ENCODE data around the gene JADE1. TPM values are rescaled to one million over a fixed set of nuclear protein-coding genes. Genes with fewer than 3 reads are reported as not detected.

Gene JADE1
- polyA plus RNA-seq, 4 donors, result 6.2 to 27.3 (median 12.7) TPM

- no peak overlapping the region for H3K4me3 ChIP-seq (ENCODE audit: low read depth in 1 of 3, low read length in 3 of 3)
- DNase-seq (peak in 1 of 2 donors; percentile 59), FAIRE-seq (no peak)
- H3K27ac ChIP-seq (ENCODE audit: low read depth in 1 of 3, low read length in 2 of 3), result peak overlapping the region in 1 of 3 donors; percentile 78
- no peaks in the 10 kb centered on the region for H3K9me3 ChIP-seq (ENCODE audit: control insufficient read depth in 2 of 2, insufficient read depth in 1 of 2, low read depth in 1 of 2, low read length in 1 of 2)
- WGBS, 3 donors, result 57 to 79% (median 69%) methylated on average over 3 of the region's 3 CpGs
- no peaks in the 10 kb centered on the region for H3K36me3 ChIP-seq (ENCODE audit: control insufficient read depth in 3 of 3, insufficient read depth in 2 of 3, low read depth in 1 of 3, low read length in 3 of 3)
- H3K27me3 ChIP-seq (ENCODE audit: control insufficient read depth in 3 of 3, insufficient read depth in 3 of 3, low read length in 3 of 3), result no peaks in the 10 kb centered on the region
- H3K4me1 ChIP-seq (ENCODE audit: control insufficient read depth in 3 of 3, insufficient read depth in 2 of 3, low read depth in 1 of 3, low read length in 2 of 3), result peaks cover 0 to 21% (median 0%) of the 10 kb centered on the region in 3 donors
Measured at GRCh38 chr4:128800701-128801284, 8.7 kb upstream of the JADE1 start.

DNA sequence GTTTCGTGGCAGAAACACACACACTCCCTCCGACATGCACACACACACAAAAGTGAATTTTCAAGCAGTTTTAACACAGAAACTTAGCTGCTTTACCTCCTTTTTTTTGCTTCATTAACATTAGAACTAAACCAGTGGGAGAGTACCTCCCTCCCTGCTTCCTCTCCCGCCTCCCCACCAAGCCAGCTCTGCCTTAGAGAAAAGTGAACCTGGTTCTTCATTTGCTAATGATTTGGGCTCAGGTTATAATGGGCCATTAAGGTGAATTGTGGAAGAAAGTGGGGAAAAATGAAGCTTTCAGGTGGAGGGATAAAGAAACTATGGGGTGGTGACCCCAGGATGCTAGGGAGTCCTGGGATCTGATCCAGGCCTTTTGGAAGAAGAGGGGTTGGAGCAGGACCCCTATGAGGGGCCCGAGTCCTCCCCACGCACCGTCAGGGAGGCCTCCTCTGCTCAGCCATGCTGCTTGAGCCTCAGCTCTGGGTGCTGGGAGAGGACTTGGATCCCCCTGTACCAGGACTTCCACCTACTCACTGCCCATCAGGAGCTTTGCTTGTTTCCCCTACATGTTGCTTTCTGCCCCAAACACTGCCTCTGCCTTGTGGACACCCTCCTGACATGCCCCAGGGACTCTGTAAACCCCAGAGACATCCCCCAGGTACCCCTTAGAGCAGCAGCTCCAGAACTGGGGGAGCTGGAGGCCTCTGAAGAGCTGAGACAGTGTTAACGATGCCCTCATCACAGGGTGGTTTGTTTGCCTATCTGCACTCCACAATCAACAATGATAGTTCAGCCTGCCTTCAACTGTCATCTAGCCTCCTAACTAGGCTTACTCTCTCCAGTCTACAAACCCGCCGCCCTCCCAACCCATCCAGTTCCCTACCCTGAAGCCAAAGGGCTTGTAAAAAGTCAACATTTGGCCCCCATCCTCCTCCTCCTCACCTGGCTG is 6.5 kb upstream of the JADE1 start:
- H3K36me3 ChIP-seq (ENCODE audit: control insufficient read depth in 3 of 3, insufficient read depth in 2 of 3, low read depth in 1 of 3, low read length in 3 of 3), result no peaks in the 10 kb centered on the region
- 83 to 87% (median 84%) methylated on average over 8 to 9 of the region's 9 CpGs for WGBS, 3 donors
- no peaks in the 10 kb centered on the region for H3K9me3 ChIP-seq (ENCODE audit: control insufficient read depth in 2 of 2, insufficient read depth in 1 of 2, low read depth in 1 of 2, low read length in 1 of 2)
- FAIRE-seq (no peak), DNase-seq (no peak)
- H3K27ac ChIP-seq (ENCODE audit: low read depth in 1 of 3, low read length in 2 of 3), result peak overlapping the region in 2 of 3 donors; percentile 57 to 73
- H3K4me3 ChIP-seq (ENCODE audit: low read depth in 1 of 3, low read length in 3 of 3), result no peak overlapping the region
- peaks cover 0 to 21% (median 0%) of the 10 kb centered on the region in 3 donors for H3K4me1 ChIP-seq (ENCODE audit: control insufficient read depth in 3 of 3, insufficient read depth in 2 of 3, low read depth in 1 of 3, low read length in 2 of 3)
- H3K27me3 ChIP-seq (ENCODE audit: control insufficient read depth in 3 of 3, insufficient read depth in 3 of 3, low read length in 3 of 3), result no peaks in the 10 kb centered on the region

GRCh38 chr4:128803783-128804182 is 5.7 kb upstream of the JADE1 start:
- no peak for FAIRE-seq
- Histone ChIP-seq H3K4me3 (ENCODE audit: low read depth in 1 of 3, low read length in 3 of 3) (no peak overlapping the region), H3K4me1 (ENCODE audit: control insufficient read depth in 3 of 3, insufficient read depth in 2 of 3, low read depth in 1 of 3, low read length in 2 of 3) (peaks cover 0 to 21% (median 0%) of the 10 kb centered on the region in 3 donors), H3K36me3 (ENCODE audit: control insufficient read depth in 3 of 3, insufficient read depth in 2 of 3, low read depth in 1 of 3, low read length in 3 of 3) (no peaks in the 10 kb centered on the region), H3K27me3 (ENCODE audit: control insufficient read depth in 3 of 3, insufficient read depth in 3 of 3, low read length in 3 of 3) (no peaks in the 10 kb centered on the region), H3K27ac (ENCODE audit: low read depth in 1 of 3, low read length in 2 of 3) (peak overlapping the region in 2 of 3 donors; percentile 57 to 73), H3K9me3 (ENCODE audit: control insufficient read depth in 2 of 2, insufficient read depth in 1 of 2, low read depth in 1 of 2, low read length in 1 of 2) (no peaks in the 10 kb centered on the region)
- DNase-seq, result peak; percentile 76 to 83
- 7 to 46% (median 14%) methylated on average over 2 of the region's 2 CpGs for WGBS, 3 donors

DNA sequence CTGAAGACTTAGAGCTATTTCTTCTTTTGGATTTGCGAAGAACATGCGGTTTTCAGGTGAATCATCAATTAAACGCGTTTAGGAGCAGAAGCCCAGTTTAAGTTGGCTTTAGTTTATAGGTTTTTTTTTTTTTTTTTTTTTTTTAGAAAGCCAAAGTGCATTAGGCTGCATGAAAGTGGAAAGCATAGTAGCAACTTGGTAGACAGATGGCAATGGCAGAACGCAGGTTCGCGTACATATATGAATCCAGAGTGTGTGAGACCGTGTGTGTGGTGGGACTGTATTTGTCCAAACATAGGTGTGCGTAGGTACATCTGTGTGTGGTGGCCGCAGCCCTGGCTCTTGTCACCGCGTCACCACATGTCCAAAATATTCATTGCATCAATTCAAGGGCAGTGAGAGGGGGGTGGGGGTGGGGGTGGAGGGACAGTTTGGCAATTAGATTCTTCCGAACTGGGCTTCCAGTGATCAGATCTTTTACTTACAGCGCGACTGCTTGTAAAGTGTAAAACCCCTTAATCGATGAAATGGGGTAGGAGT is 901 bp downstream of the JADE1 start:
- H3K4me3 ChIP-seq (ENCODE audit: low read depth in 1 of 3, low read length in 3 of 3), result peak overlapping the region; percentile 77 to 96 (median 91)
- H3K36me3 ChIP-seq (ENCODE audit: control insufficient read depth in 3 of 3, insufficient read depth in 2 of 3, low read depth in 1 of 3, low read length in 3 of 3), result no peaks in the 10 kb centered on the region
- no peaks in the 10 kb centered on the region for H3K27me3 ChIP-seq (ENCODE audit: control insufficient read depth in 3 of 3, insufficient read depth in 3 of 3, low read length in 3 of 3)
- H3K9me3 ChIP-seq (ENCODE audit: control insufficient read depth in 2 of 2, insufficient read depth in 1 of 2, low read depth in 1 of 2, low read length in 1 of 2), result no peaks in the 10 kb centered on the region
- FAIRE-seq (no peak), DNase-seq (peak; percentile 48 to 68)
- H3K4me1 ChIP-seq (ENCODE audit: control insufficient read depth in 3 of 3, insufficient read depth in 2 of 3, low read depth in 1 of 3, low read length in 2 of 3), result peaks cover 0 to 5% (median 0%) of the 10 kb centered on the region in 3 donors
- 0% methylated on average over 16 of the region's 16 CpGs for WGBS, 3 donors
- peak overlapping the region; percentile 85 to 95 (median 93) for H3K27ac ChIP-seq (ENCODE audit: low read depth in 1 of 3, low read length in 2 of 3)

- Histone ChIP-seq H3K27ac (ENCODE audit: low read depth in 1 of 3, low read length in 2 of 3) (peak overlapping the region; percentile 80 to 95 (median 88)), H3K36me3 (ENCODE audit: control insufficient read depth in 3 of 3, insufficient read depth in 2 of 3, low read depth in 1 of 3, low read length in 3 of 3) (no peaks in the 10 kb centered on the region), H3K4me1 (ENCODE audit: control insufficient read depth in 3 of 3, insufficient read depth in 2 of 3, low read depth in 1 of 3, low read length in 2 of 3) (peaks cover 0 to 5% (median 0%) of the 10 kb centered on the region in 3 donors), H3K4me3 (ENCODE audit: low read depth in 1 of 3, low read length in 3 of 3) (peak overlapping the region; percentile 77 to 96 (median 91)), H3K27me3 (ENCODE audit: control insufficient read depth in 3 of 3, insufficient read depth in 3 of 3, low read length in 3 of 3) (no peaks in the 10 kb centered on the region), H3K9me3 (ENCODE audit: control insufficient read depth in 2 of 2, insufficient read depth in 1 of 2, low read depth in 1 of 2, low read length in 1 of 2) (no peaks in the 10 kb centered on the region)
- DNase-seq (peak; percentile 82 to 91), FAIRE-seq (no peak)
- 0% methylated on average over 35 to 50 of the region's 50 CpGs for WGBS, 3 donors
Measured at GRCh38 chr4:128810871-128811570, 1.5 kb downstream of the JADE1 start.

DNA sequence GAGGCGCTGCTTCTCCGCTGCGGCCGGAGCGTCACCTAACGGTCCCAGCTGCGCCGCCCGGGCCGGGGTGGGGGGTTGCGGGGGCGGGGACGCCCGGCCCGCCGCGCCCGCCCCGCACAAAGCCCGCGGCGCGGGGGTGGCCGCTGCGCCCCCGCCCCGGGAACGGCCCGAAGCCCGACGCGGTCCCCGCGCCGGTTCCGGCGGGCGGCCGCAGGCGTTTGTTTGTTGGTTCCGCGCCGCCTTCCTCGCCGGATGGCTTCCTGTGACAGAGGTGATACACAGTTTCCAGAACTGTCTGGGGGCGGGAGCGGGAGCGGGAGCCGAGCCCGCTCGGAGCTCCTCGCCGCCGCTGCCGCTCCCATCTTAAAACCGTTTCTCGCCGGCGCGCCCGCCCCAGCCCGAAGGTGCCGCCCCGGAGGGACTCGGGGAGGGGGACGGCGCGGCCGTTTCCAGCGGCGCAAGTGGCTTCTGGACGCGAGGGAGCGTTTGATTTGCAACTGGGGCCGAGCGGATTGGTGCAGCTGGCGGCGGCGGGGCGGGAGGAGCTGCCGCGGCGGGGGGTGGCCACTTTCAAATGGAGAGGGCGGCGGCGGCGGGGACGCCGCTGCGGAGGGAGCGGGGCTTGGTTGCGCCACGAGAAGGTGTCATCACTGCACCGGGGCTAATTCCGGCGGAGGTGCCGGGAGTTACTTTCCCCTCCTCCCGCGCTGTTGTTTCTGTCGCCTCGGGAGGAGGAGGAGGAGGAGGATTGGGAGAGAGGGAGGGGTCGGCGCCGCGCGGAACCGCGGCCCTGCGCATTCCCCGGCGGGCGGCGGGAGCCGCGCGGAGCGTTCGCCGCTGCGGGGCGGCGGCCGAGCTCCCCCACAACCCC is 2.3 kb downstream of the JADE1 start:
- Histone ChIP-seq H3K9me3 (ENCODE audit: control insufficient read depth in 2 of 2, insufficient read depth in 1 of 2, low read depth in 1 of 2, low read length in 1 of 2) (no peaks in the 10 kb centered on the region), H3K4me1 (ENCODE audit: control insufficient read depth in 3 of 3, insufficient read depth in 2 of 3, low read depth in 1 of 3, low read length in 2 of 3) (peaks cover 0 to 5% (median 0%) of the 10 kb centered on the region in 3 donors), H3K4me3 (ENCODE audit: low read depth in 1 of 3, low read length in 3 of 3) (peak overlapping the region; percentile 77 to 96 (median 91)), H3K27ac (ENCODE audit: low read depth in 1 of 3, low read length in 2 of 3) (peak overlapping the region; percentile 80 to 95 (median 88)), H3K27me3 (ENCODE audit: control insufficient read depth in 3 of 3, insufficient read depth in 3 of 3, low read length in 3 of 3) (no peaks in the 10 kb centered on the region), H3K36me3 (ENCODE audit: control insufficient read depth in 3 of 3, insufficient read depth in 2 of 3, low read depth in 1 of 3, low read length in 3 of 3) (no peaks in the 10 kb centered on the region)
- 0 to 1% (median 0%) methylated on average over 58 to 123 of the region's 123 CpGs for WGBS, 3 donors
- FAIRE-seq (no peak), DNase-seq (peak; percentile 87 to 93)

- Histone ChIP-seq H3K4me1 (ENCODE audit: control insufficient read depth in 3 of 3, insufficient read depth in 2 of 3, low read depth in 1 of 3, low read length in 2 of 3) (peaks cover 0 to 5% (median 0%) of the 10 kb centered on the region in 3 donors), H3K36me3 (ENCODE audit: control insufficient read depth in 3 of 3, insufficient read depth in 2 of 3, low read depth in 1 of 3, low read length in 3 of 3) (no peaks in the 10 kb centered on the region), H3K9me3 (ENCODE audit: control insufficient read depth in 2 of 2, insufficient read depth in 1 of 2, low read depth in 1 of 2, low read length in 1 of 2) (no peaks in the 10 kb centered on the region), H3K27me3 (ENCODE audit: control insufficient read depth in 3 of 3, insufficient read depth in 3 of 3, low read length in 3 of 3) (no peaks in the 10 kb centered on the region), H3K27ac (ENCODE audit: low read depth in 1 of 3, low read length in 2 of 3) (peak overlapping the region; percentile 80 to 88 (median 88)), H3K4me3 (ENCODE audit: low read depth in 1 of 3, low read length in 3 of 3) (peak overlapping the region; percentile 77 to 96 (median 91))
- no peak for FAIRE-seq
- WGBS, 3 donors, result 0 to 1% (median 1%) methylated on average over 31 to 33 of the region's 33 CpGs
- peak in 1 of 2 donors; percentile 27 for DNase-seq
Measured at GRCh38 chr4:128812442-128813235, 3.1 kb downstream of the JADE1 start.

Measured in small intestine (tissue), 7 donors.